ENCODE results near the gene ASIC3.
A peak's percentile ranks its signal among the peaks of the same experiment; 100 is the strongest.

Gene ASIC3

DNA sequence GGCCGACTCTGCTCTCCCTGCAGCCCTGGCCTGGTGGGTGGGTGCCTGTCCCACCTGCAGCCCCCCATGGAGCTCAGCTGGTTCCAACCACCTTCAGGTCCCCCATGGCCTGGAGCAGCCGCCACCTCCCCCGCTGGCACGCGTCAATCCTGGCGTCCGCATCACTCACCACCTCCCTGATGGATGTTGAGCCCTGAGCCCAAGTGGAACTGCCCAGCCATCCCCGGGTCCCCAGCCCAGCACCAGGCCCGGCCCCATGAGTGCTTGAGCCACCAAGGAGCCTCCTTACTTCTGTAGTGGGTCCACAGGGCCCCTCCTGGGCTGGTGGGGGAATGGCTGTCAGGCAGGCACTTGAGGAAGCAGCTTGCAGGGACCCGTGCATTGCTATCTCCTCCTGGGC lies 52.6 kb downstream of the ASIC3 start:
- TF ChIP-seq ZNF274 (IDR thresholded peaks at IDR 0.05; ENCODE audit: low read depth, low read length) (no peak), SUZ12 (IDR thresholded peaks at IDR 0.05; ENCODE audit: extremely low read depth, insufficient read depth, insufficient read length) (no peak), YY1 (IDR thresholded peaks at IDR 0.05; ENCODE audit: insufficient read depth, insufficient read length) (no peak)
- Histone ChIP-seq H3K36me3 (ENCODE audit: insufficient read depth, insufficient read length, low read length) (peaks cover 15% of the 10 kb centered on the region), H3K9me3 (ENCODE audit: insufficient read depth, low read length) (no peaks in the 10 kb centered on the region), H3K27me3 (ENCODE audit: insufficient read depth, insufficient read length) (no peaks in the 10 kb centered on the region), H3K9ac (ENCODE audit: insufficient read length, low read depth) (peak overlapping the region; percentile 2), H3K4me1 (ENCODE audit: insufficient read depth, insufficient read length) (peaks cover 1% of the 10 kb centered on the region), H3K4me3 (ENCODE audit: insufficient read length, low read depth) (no peak overlapping the region)
- DNase-seq (ENCODE audit: low read depth, low spot score) = no peak

DNA sequence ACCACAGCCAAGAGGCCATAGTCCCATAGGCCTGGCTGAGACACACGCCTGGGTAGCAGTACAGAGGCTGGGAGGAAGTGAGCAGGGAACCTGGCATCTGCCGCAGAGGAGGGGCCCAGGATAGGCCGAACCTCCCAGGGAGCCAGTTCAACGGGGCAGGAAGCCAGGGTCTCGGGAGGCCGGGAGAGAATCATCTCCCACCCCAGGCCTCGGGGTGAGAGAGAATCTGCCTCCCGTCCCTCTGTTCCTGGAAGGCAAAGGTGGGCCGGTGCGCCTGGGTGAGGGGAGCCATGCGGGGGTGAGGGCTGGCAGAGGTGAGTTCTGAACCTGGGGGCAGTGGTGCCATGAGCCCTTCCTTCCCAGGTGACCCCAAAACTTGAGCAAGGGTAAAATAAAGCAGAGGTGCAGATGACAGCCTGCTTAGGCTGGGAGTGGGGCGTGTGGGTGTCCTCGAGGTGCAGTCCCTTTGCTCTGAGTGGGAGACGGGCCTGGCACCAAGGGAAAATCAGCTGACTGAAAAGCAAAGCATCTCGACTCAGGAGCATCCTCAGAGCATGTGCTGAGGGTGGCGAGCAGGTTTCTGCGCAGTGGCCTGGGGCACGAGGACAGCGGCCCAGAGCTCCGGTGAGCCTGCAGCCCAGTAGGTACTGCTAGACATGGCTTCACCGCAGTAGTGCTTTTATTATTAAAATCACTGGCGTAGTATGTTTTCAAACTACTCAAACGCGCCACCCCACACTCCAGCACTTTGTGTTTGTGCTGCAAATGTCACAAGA lies 53.5 kb downstream of the ASIC3 start:
- peaks cover 15% of the 10 kb centered on the region for H3K36me3 ChIP-seq (ENCODE audit: insufficient read depth, insufficient read length, low read length)
- H3K9ac ChIP-seq (ENCODE audit: insufficient read length, low read depth) = no peak overlapping the region
- TF ChIP-seq ZNF274 (IDR thresholded peaks at IDR 0.05; ENCODE audit: low read depth, low read length) (no peak), YY1 (IDR thresholded peaks at IDR 0.05; ENCODE audit: insufficient read depth, insufficient read length) (no peak), SUZ12 (IDR thresholded peaks at IDR 0.05; ENCODE audit: extremely low read depth, insufficient read depth, insufficient read length) (no peak)
- H3K9me3 ChIP-seq (ENCODE audit: insufficient read depth, low read length) = no peaks in the 10 kb centered on the region
- H3K27me3 ChIP-seq (ENCODE audit: insufficient read depth, insufficient read length) = no peaks in the 10 kb centered on the region
- peaks cover 1% of the 10 kb centered on the region for H3K4me1 ChIP-seq (ENCODE audit: insufficient read depth, insufficient read length)
- H3K4me3 ChIP-seq (ENCODE audit: insufficient read length, low read depth) = no peak overlapping the region
- DNase-seq (ENCODE audit: low read depth, low spot score) = no peak

Measured in NT2/D1 (cell line).